HG03575 (cell line): ENCODE results near the gene THAP6.

Source experiments
- ATAC-seq: cut with Tn5 transposase; IDR thresholded peaks from one replicate; pipeline ENCODE4 v1.9.1; 2021; ENCODE audit not compliant: unreplicated experiment, insufficient number of reproducible peaks, low FRiP score; ENCODE audit errors: extremely low read depth

Gene THAP6

DNA sequence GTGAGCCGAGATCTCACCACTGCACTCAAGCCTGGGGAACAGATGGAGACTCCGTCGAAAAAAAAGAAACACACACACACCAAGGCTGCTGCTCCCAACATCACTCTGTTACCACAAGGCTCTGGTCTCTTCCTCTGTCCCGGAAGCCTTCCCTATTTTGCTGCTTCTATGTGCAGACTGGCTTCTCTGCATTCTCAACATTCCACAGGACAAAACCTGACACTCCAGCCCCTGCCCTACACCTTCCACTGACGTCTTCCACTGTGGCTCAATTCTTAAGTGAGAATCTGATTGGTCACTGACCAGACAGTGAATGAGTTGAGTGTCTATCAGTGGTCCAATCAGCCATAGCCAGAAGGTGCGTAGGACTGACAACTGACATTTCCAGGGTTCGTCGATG is 47.5 kb downstream of the THAP6 start:
- ATAC-seq = no peak

DNA sequence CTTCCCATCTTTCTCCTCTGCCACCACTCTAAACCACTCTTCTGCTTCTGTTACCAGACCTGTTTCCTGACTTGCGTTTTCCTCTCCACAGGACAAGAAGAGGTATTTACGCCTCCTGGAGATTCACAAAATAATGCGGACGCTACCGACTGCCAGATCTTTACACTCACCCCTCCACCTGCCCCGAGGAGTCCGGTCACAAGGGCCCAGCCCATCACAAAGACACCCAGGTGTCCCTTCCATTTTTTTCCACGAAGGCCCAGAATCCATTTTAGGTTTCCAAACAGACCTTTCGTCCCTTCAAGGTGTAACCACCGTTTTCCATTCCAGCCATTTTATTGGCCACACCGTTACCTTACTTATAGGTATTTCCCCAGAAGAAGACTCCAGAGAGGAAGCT is 49.8 kb downstream of the THAP6 start:
- no peak for ATAC-seq

DNA sequence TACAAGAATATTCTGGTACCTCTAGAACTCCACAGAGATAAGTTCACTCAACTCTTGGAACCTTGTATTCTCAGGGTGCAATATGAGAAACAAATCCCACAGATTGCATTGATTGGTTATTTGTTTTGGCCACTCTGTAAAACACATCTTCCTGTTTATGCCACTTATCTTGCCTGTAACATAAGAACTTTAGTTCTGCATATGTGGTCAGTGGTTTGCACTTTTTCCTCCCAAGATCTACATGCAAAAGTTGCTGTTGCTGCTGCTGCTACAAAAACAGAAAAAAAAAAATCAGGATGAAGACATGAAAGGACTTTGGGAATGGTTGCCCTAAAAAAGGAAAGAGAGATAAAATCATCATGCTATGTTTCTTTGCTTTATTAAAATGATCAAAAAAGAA is 51.2 kb downstream of the THAP6 start:
- no peak for ATAC-seq

- ATAC-seq = no peak
Measured at GRCh38 chr4:75566911-75567310, 52.6 kb downstream of the THAP6 start.

GRCh38 chr4:75567725-75568124 is 53.5 kb downstream of the THAP6 start:
- ATAC-seq = no peak
